HG02571 (cell line): ENCODE measurements around the gene METTL15.
"Not testable (repeated sequence)": the region's sequence is repeated elsewhere in the genome, so short reads cannot be mapped to it uniquely, and the experiment has no call there.

Experiments used
- ATAC-seq: cut with Tn5 transposase; IDR thresholded peaks from one replicate; pipeline ENCODE4 v1.9.1; 2021; ENCODE audit warnings: mild to moderate bottlenecking, moderate library complexity; ENCODE audit not compliant: unreplicated experiment

METTL15 gene, protein sequence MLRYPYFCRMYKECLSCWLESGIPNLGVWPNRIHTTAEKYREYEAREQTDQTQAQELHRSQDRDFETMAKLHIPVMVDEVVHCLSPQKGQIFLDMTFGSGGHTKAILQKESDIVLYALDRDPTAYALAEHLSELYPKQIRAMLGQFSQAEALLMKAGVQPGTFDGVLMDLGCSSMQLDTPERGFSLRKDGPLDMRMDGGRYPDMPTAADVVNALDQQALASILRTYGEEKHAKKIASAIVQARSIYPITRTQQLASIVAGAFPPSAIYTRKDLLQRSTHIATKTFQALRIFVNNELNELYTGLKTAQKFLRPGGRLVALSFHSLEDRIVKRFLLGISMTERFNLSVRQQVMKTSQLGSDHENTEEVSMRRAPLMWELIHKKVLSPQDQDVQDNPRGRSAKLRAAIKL

DNA sequence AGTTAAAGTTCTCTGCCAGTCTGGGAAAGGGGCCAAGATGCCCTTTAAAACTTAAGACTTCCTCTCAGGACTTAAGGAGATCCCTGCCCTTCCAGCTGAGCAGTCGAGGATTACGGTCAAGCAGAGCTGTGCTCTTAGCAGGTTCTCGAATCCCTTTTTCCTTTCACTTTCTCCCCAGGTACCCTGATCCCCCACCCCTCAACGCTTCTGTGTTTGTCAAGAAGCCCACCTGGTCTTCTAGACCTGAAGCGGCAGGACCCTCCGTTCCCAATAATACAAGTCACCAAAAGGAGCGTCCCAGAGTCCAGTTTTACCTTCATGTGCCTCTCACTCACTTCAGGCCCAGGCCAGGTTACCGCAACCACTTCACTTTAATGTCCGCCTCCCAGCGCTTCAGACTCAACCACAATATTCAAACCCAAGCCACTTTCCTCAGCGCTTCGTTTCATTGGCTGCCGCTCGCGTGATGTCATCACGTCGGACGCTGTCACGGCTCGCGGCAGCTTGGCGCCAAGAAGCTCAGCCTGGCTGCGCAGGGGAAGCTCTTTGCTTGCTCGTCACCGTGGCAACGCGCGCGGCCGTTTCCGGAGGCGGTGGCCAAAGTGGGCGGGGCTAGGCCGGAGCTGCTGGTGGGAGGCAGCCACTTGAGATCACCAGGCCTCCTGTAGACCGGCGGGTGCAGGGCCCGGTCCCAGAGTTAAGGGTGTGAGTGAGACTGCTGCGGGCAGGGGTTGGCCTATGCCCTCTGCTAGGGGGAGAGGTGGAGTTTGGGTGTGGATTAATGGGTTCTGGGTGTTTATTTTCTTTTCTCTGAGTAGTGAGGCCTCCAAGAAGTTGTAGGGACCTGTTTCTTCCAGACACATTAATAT is at the start of gene METTL15, which contains the start of gene KIF18A:
METTL15 (plus strand) TSS at position 639 of the 869 bp plus-strand sequence. CDS start 4,947 bp downstream, outside the sequence.
KIF18A (minus strand) TSS at position 407 of the 869 bp plus-strand sequence. CDS start 10,209 bp downstream, outside the sequence.
- peak; percentile 95 for ATAC-seq

DNA sequence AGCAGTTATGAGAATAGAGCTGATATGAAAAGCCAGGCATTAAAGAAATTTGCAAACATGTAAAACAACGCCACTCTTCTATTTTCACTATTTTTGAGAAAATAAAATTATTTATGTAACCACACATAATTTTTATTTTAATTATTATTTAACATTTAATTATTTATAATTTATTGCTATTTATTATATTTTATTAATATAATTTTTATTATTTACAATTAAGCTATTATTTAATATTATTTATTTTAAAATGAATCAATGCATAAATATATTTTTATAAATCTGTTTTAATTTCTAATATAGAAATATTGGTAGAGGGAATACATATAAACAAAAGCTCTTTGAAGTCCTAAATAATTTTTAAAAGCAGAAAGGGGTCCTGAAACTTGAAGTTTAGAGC is 36.9 kb upstream of the METTL15 start:
- ATAC-seq, result no peak

DNA sequence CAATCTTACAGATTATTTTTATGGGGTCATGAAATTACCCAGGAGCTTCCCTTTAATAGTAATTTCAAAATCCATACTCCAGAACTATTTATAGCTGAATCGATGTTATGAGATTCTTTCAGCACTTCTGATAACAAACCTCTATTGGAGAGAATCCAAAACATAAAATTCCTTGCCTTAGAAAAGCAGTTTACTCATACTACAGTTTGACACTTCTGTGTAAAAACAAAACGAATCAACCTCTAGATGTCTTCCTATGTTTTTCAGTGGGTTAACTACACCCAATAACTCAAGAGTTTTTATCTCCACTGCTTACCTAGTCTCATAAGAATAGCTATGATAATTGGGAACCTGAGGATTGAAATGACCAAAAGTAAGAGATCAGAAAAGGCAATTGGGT is 35.9 kb upstream of the METTL15 start:
- ATAC-seq, result no peak

DNA sequence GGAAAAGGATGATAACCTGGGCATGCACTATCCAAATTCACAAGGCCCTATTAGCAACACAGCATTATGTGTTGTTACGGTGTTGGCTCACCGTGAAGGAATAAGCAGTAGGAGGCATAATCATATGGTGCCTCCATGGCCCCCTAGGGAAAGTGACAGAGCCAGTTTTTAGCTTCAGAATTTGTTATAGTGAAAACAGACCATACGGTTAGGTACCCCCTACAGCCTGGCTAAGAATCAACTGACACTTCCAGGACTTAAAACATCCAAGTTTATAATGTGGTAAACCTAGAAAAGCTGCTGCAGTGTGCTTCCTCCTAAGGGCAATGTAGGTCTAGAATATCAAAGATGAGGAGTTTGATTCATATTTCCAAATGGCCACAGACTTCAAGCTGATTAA is 30.7 kb upstream of the METTL15 start:
- ATAC-seq, result no peak

DNA sequence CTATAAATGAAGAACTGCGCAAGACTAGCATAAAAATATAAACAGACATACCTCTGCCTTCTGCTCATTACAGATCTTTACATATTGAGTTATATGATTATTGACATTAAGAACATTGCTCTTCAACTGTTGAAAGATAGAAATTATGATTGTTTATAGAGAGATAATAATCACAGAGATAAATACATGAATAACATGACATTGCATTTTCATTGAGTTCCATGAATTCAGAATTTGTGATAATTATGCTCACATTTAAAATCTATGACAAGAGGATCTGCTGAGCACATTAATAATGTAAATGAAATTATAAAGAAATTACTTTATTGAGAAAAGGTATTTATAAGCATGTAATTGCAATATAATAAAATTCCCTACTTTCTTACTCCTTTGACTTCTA is 25.1 kb upstream of the METTL15 start:
- no peak for ATAC-seq

DNA sequence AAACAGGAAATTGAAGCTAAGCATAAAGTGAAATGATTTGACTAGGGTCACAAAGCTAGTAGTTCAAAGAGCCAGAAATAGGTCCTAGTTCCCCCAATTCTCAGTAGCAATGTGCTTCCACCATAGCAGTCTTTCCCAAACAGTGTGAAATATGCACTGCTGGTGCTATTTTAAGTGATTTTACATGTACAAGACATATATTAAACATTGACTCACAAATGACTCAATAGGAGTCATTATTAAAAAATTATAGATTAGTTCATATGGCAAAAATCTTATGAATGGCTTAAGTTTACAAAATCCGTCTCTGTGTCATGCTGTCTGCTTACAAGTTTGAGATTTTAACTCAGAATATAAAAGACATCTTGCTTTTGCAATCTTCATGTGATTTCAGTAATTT is 21.6 kb upstream of the METTL15 start:
- no peak for ATAC-seq

DNA sequence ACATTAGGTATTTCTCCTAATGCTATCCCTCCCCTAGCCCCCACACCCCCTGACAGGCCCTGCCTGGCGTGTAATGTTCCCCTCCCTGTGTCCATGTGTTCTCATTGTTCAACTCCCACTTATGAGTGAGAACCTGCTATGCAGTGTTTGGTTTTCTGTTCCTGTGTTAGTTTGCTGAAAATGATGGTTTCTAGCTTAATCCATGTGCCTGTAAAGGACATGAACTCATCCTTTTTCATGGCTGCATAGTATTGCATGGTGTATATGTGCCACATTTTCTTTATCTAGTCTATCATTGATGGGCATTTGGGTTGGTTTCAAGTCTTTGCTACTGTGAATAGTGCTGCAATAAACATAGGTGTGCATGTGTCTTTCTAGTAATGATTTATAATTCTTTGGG is 21.0 kb upstream of the METTL15 start:
- ATAC-seq, result not testable (repeated sequence)

DNA sequence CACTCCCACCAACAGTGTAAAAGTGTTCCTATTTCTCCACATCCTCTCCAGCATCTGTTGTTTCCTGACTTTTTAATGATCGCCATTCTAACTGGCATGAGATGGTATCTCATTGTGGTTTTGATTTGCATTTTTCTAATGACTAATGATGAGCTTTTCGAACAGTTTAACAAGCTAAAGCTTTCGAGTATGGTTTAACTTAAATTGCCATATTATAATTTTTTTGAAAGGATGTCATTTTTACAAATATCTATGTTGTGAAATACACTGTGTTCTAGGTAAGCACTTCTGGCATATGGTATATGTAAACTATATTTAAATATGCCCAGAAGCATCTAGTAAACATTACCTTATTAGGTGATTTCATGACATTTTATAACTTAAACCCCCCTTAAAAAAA is 20.5 kb upstream of the METTL15 start:
- not testable (repeated sequence) for ATAC-seq

DNA sequence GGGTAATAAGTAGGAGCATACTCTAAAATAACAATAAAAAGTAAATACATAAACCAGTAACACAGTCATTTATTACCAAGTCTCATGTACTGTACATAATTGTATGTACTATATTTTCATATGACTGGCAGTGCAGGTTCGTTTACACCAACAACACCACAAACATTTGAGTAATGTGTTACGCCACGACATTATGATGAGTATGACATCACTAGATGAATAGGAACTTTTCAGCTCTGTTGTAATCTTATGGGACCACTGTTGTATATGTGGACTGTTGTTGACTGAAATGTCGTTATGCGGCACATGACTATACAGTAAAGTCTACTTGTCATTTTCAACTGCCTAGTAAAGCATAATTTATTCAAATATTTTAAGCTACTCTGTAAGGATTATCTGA is 18.8 kb upstream of the METTL15 start:
- ATAC-seq, result no peak

DNA sequence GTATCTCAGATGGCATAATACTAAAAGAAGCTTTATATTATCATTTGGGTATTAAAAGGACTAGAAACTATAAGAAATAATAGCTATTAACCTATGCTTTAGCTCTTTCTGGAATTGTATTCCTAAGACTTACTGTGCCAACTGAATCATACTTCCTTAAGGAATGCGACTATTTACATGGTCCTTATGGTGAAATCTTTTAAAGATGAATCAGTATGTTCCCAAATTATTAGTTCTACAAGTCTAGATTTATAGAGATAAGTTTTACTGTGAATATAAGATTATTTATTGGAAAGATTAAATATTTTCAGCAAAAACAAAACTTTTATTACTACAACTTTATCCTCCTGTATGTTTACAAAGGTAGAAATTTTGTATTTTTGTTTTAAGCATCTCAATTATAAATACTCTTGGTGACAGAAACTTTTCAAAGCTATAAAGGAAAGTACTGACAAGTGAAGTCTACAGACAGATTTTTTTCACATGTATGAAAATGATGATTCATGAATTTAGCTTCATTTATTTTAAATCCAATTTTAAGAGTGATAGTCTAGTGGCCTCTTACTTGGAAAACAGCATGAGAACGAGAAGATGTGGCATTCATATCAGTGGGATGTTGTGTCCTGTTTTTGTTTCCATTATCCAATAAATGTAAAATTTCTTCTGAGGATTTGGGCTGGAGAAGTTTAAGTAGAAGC is 18.0 kb upstream of the METTL15 start:
- no peak for ATAC-seq

DNA sequence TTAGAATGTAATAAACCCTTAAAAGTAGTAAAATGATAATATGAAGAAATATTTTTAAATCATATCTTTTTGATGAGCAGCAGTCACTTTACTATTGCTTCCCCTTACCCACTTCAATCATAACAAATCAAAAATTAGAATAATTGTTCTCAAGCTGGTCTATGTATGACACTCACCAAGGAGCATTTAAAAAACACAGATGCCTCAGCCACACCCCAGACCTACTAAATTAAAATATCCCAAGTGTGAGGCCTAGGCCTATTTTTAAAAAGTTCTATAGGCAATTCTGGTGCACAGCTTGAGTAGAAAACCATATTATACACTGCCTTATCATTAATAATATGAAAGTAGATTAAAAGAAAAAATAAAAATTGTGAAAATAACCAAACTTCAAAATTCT is 15.4 kb upstream of the METTL15 start:
- no peak for ATAC-seq

DNA sequence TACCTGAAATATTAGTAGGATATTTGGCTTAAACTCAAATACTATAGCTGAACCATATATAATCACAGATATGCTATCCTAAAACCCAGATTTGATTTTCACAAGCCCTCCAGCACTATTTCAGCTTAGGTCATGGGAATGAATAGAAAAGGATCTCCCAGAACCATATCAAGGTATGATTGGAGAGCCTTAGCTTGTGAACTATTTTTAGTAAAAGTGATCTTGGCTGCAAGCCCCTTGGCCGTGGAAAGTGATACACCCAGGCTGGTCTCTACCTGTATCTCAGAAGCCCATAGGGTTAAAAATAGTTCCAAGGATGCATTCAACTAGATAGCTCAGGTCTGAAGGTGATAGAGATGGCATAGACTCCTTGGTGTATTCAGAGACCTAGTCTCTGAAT is 9.9 kb upstream of the METTL15 start:
- ATAC-seq, result no peak

DNA sequence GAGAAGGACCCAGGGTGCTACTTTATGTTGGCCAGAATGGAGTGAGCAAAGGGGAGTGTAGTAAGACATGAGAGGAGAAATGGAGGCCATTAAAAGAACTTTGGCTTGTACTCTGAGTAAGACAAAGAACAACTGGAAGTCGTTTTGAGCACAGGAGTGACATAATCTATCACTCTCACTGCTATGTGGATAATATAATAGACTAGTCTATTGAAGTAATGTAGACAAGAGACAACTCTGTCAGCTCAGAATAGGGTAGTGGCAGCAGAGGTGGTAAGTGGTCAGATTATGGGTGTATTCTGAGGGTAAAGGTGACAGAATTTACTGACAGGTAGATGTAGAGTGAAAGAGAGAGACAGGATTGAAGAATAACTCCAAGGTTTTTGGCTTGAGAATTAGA is 8.5 kb upstream of the METTL15 start:
- ATAC-seq, result no peak

DNA sequence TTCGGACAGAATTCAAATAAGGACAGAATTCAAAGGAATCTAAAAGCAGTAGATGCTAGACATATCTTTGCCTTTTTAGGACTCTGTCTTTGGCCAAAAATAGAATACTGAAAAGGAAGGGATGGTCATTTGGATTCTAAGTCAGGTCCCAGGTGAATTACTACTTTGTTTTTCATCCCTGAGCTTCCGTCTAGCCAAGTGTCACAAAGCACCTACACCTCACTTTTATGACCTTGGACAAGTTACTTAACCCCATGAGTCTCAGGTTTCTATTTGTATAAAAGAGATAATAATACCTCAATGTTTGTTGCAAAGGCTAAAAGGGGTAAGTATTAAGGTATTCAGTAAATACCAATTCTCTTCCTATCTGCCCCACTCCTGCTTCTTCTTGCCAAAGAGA is 7.5 kb upstream of the METTL15 start:
- ATAC-seq, result no peak

DNA sequence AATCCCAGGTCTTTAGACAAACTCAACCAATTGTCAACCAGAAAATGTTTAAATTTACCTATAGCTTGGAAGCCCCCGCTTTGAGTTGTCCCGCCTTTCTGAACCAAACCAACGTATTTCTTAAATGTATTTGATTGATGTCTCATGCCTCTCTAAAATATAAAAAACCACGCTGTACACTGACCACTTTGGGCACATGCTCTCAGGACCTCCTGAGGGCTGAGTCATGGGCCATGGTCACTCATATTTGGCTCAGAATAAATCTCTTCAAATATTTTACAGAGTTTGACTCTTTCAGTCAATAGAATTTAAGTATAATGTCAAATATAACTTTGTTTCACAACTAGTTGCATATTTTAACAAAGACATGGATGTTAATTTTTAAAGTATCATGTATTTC is 5.9 kb upstream of the METTL15 start:
- ATAC-seq, result not testable (repeated sequence)

DNA sequence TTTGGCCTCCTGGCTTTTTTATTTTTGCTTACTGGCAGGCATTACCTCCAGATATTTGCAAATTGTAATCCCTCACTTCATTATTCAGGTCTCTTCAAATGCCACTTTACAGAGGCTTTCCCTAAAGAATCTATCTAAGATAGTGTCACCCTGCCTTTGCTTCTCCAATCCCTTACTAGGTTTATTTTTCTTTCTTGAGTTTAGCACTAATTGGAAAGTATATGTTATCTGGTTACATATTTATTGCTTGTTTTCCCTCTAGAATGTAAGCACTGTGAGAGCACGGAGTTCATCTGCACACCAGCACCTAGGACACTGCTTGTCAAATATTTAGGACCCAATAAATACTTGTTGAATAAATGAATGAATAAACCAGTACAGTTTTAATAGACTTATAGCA is 3.8 kb upstream of the METTL15 start:
- no peak for ATAC-seq

DNA sequence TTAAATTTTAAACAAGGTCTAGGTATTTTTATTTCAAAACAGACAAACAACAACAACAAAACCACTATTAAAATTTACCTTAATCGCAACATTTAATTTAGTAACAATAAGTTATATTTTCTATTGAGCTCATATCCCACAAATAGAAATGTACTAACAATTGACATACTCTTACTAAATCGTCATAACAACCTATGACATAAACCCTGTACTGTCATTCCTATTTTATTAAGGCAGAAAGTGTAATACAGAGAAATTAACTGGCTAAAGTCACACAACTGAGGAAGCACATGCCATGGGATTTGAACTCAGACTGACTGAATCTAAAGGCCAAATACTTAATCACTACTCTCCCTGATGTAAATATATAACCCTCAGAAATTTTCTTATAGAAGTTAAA is 3.2 kb upstream of the METTL15 start:
- ATAC-seq, result no peak

DNA sequence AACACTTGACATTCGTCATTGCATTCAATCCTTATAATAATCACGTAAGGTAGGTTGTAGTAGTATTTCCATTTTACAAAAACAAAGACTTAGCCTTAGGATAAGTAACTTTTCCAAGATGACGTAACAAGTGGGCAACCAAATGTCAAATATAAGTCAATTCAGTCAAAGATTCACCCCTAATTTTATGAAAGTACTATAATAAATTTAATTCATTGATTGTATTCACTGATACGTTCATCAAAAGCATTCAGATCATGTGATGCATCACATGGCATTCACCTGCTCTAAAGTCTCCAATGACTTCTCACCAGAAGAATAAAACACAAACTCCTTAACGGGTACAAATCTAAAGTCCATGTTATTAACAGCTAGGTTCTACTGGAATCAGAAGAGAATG is 2.3 kb upstream of the METTL15 start:
- ATAC-seq, result no peak

DNA sequence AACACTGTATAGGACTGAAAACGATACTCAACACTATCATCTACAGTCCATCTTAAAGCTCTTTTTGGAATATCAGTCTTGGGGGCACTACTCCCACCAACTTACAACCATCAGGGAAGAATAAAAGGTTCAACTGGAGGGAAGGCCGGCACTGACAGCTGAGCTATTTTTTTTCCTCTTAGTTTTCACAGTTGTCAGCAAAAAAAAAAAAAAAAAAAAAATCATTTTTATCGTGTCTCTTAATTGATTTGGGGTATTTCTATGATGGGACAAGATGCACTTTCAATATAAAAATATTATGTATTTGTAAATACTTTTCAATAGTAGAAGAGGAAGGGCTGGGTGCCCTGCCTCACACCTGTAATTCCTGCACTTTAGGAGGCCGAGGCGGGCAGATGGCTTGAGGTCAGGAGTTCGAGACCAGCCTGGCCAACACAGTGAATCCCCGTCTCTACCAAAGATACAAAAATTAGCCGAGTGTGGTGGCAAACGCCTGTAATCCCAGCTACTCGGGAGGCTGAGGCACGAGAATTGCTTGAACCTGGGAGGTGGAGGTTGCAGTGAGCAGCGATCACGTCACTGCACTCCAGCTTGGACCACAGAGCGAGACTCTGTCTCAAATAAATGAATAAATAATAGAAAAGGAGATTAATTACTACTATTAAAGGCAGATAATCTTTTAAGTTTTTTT is 1.7 kb upstream of the METTL15 start:
- ATAC-seq, result no peak

DNA sequence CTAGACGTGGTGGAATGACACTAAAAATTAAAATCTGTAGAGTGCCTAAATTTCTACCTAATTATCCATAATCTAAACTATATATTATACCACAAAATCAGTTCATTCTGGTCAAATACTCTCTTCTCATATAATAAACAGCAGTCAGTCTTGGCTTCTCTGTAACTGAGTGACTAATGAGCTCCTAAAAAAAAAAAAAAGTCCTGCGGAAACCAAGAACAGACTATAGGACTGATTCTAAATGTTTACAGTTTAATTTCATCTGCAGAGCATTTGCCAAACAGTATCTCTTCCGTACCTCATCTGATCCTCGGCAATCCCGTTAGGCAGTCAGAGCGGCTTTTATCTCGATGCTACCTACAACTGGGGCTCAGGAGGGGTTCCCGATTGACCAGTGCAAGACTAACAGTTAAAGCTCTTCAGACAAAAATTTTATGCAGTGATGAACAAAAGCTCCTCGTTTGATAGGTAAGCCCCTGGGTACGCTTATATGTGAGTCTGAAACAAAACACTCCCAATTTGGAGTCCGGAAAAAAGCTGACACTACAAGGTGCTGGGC is 918 bp upstream of the METTL15 start:
- ATAC-seq, result no peak
